HG03025 (cell line): Measurements from ENCODE around the gene NLRC5.
"Not testable (repeated sequence)": the region's sequence is repeated elsewhere in the genome, so short reads cannot be mapped to it uniquely, and the experiment has no call there.

ENCODE experiments used
- ATAC-seq: cut with Tn5 transposase; IDR thresholded peaks from one replicate; pipeline ENCODE4 v1.9.1; 2021; ENCODE audit warnings: mild to moderate bottlenecking, moderate library complexity; ENCODE audit not compliant: unreplicated experiment, low FRiP score

NLRC5 gene

DNA sequence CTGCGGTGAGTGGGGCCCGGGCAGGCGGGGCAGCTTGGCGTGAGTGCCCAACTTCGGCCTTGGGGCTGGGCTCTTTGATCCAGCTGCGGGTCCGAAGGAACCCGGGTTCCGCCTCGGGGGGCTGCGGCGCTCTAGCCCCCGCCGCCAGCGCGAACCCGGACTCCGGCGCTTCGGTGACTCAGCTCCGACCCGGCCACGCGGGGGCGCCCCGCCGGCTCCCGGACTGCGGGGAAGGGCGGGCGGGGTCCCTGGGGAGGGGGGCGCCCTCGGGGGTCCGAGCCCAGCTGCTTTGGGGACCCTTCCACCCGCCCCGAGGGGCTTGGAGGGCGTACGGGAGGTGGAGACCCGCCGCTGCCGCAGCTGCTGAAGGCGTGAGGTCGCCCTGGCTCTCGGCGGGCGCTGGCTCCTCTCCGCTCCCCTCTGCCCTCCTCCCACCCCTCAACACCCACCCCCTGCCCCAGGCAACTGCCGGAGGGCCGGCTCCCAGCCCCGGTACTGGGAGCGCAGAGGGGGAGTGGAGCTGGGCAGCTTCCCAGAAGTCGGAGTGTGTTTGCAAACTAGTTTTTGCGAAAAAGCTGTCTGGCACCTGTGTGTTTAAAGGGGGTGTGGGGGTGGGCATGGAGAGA lies 103.5 kb downstream of the NLRC5 start:
- ATAC-seq: no peak

DNA sequence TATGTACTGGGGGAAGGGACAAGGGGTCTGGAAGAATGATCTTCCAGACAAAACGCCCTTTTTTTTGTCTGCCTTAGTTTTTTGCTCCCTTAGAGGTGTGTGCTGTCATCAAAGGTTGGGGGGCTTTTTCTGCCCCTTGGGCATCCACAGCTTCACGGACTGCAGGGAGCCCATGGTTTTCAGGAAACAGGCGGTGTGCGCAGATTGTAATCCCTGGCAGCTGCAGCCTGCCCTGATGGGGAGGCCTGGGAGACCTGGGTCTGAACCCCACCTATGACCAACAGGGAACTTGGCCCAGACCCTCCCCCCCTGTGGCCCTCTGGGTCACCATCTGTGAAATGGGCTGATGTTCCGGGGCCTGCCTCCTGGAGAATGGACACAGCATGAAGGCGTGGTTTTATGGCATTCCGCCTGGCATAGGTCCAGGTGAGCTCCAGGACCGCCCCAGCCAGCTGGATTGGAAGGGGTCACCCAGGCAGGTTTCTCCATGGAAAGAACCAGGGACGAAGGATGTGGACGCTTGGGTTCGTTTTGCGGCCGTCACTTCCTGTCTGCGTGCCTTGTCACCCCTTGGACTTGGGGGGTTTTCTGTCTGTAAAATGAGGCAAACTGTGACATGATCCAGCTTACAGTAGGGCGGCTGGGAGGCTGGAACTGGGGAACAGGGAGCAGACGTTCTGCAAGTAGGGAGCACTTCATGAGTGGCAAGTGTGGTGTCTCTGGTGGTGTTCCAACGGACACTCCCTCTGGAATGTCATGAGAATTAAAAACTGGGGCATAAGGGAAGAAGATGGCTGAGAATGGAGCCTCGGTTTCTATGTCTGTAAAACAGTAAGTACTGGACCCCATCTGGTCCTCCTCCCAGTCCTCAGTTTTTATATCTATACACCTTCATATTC lies 104.6 kb downstream of the NLRC5 start:
- no peak for ATAC-seq

DNA sequence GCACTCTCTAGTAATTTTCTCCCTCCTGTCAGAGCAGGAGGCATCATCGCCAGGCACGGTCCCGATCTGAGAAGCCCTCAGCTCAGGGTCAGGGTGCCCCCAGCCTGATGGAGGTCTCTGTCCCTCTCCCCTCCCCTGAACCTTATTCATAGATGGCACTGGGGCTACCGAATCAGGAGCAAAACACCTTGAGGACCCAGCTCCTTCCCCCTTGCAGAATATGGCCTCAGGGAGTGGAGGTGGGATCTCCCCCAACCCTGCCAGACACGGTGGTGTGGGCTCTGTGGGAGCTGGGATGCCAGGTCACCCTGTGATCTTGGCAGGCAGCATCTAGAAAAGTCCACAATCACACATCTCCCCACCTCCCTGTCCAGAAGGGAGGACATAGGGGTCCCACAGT lies 105.6 kb downstream of the NLRC5 start:
- ATAC-seq: no peak

DNA sequence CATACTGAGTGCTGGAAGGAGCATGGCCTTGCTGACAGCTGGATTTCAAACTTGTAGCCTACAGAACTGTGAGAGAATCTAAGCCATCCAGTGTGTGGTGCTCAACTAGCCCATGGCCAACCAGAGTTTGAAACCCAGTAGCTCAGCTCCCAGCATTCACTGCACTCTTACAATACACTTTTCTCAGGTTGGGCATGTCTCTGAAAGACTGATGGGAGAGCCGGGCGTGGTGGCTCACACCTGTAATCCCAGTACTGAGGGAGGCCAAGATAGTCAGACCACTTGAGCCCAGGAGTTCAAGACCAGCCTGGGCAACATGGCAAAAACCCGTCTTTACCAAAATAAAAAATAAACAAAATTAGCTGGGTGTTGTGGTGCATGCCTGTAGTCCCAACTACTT lies 106.8 kb downstream of the NLRC5 start:
- no peak for ATAC-seq

DNA sequence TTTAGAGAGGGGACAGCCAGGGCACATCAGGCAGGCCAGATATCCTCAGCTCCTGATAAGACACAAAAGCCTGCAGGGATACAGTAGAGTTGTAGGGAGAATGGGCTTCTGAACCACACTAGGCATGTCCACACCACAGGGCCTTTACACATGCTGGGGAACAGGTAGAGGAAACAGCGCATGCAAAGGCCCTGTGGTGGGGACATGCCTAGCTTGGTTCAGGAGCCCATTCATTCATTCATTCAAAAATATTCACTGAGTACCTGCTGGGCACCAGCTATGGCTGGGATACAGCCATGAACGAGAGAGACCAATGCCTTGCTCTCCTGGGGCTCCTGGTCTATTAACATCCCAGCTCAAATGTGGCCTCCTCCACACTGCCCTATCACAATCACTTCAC lies 107.4 kb downstream of the NLRC5 start:
- ATAC-seq: no peak

DNA sequence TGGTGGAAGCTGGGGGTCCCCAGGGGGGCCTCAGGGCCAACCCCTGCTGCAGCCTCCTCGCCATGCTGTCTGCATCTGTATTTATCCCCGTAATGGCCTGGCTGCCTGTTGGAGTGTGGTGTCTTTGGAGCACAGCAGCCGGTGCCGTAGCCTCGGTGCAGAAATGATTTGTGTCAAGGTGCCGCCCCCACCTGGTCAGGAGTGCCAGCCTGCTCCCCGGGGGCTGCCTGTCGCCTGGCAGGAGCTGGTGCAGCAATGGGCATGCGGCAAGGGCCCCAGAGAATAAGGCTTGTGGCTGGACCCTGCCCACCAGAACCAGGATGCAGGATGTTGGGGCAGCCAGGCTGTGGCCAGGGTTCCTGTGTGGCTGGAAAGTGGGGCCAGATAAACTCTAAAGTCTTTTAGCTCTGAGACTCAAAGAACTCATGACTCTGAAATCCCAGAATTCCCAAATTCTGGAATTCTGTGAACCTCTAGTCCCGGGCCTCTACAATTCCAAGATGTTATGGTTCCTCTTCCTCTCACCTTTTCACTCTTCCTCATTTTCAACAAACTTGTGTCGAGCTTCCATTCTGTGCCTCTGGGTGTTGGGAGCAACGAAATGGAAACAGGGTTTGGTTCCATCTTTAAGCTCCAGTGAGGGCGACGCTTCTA lies 109.0 kb downstream of the NLRC5 start:
- ATAC-seq: no peak

DNA sequence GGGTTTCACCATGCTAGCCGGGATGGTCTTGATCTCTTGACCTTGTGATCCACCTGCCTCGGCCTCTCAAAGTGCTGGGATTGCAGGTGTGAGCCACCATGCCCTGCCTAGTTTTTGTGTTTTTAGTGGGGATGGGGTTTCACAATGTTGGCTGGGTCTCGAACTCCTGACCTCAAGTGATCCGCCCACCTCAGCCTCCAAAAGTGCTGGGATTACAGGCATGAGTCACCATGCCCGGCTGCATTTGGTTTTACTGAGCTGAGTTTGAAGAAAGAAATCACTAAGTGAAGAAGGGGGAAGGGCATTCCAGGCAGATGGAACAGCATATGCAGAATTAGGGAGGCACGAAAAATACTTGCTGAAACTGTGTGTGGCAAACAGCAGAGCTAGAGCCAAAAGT lies 110.6 kb downstream of the NLRC5 start:
- ATAC-seq: not testable (repeated sequence)

DNA sequence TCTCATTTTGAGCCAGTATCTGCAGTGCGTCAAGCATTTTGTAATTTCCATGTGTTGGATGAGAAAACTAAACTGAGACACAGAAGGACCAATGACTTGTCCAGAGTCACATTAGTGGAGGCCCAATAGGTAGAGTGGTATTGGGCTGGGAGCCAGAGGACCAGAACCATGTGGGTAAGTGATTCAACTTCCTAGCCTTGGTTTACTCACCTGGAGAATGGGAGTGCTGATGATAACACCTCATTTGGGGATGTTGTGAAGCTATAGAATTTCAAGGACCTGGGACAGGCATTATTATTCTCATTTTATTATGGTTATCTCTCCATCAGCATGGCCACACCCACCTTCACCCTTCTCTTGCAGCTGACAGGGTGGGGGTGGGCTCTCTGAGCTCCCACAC lies 111.1 kb downstream of the NLRC5 start:
- ATAC-seq: no peak

DNA sequence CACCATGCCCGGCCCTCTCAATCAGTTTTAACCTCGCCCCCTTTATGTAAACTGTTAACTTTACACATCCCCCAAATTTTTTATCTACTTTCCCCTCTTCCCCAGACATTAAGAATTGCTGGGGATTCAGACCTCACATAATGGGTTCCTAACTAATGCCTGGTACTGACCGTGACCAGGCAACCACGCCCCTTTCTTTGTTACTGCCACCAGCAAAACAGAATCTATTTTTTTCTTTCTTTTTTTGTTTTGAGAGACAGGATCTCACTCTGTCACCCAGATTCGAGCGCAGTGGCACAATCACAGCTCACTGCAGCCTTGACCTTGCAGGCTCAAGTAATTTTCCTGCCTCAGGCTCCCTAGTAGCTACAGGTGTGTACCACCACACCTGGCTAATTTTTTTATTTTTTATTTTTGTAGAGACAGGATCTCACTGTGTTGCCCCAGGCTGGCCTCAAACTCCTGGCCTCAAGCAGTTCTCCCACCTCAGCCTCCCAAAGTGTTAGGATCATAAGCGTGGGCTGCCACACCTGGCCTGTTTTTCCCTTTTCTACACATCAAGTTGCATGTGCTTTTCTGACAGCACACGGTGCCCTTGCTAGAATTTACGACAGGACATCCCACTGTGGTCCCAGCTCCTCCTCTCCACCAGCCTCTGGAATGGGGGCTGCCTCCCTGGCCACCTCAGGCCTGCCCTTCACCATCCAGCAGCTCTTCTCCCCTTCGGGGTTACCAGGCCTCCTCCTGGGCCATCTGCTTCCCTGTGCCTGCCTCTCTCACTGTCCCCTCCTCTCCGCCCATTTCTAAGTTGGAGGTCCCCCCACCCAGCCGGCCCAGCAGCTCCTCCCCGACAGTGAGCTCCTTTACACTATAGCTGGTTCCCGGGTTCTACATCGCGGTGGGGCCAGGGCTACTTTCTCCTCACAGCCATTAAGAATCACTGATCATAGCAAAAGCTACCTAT lies 113.8 kb downstream of the NLRC5 start:
- no peak for ATAC-seq

DNA sequence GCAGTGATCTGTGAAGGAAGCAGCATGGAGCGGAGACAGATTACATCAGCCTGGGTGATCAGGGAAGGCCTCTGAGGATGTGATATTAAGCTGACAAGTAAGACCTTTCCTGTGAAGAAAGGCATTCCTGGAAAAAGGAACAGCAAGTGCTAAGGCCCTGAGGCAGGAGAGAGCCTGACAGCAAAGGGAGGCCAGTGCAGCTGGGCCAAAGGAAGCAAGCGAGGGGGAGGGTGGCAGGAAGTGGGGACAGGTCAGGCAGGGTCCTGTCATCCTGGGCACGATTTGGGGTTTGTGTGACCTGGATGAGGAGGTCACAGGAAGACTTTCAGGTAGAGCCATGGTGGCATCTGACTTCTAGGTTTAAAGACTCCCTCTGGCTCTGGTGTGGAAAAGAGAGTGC lies 115.3 kb downstream of the NLRC5 start:
- no peak for ATAC-seq

DNA sequence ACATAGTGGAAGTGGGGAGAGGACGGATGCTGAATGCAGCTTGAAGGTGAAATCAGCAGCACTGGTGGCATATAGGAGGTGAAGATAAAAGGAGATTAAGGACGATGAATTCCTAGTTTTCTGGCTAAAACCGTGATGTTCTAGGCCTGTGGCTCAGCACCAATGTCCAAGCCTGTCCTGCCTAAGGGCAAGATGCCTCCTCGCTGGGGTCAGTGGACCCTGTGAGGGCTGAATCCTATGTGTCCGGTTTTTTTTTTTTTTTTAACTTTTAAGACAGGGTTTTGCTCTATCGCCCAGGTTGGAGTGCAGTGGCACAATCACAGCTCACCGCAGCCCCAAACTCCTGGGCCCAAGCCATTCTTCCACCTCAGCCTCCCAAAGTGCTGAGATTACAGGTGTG lies 115.8 kb downstream of the NLRC5 start:
- ATAC-seq: no peak

DNA sequence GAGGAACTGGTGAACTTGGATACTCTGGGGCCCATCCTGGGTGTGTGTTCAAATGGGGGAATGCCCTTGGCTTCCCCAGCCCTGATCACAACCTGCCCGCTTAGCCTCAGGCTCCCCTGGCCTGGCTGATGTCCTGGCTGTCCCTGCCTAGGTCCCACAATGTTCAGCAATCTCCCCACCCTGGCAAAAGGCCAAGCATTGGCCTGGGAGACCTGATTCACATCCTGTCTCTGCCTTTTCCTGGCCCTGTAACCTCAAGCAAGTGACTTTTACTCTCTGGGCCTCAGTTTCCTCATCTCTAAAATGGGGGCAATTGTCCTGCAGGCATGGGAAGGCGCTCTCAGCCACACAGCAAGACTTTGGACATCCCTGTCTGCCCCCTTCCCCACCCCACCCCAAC lies 117.4 kb downstream of the NLRC5 start:
- no peak for ATAC-seq

DNA sequence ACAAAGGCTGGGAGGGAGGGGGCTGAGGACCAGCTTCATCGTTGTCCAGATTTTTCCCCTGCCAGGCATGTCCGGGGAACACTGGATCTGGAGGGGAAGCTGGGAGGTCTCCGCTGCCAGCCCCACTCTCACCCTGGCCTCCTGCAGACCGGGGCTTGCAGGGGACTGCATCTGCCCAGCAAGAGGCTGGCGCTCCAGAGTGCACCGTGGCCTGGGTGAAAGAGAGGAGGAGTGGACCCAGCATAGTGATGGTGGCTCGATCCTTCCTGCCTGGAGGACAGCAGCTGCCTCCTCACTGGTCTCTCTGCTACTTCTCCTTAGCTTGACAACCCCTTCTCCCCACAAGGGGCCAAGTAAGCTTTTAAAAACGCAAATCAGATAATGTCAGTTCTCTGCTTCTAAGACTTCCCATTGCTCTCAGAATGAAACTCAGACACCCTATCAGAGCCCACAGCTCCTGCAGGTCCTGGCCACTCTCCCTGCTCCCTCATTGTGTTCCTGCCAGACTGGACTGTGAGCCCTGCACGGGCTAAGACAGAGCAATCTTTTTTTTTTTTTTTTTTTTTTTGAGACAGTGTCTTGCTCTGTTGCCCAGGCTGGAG lies 118.1 kb downstream of the NLRC5 start:
- no peak for ATAC-seq

DNA sequence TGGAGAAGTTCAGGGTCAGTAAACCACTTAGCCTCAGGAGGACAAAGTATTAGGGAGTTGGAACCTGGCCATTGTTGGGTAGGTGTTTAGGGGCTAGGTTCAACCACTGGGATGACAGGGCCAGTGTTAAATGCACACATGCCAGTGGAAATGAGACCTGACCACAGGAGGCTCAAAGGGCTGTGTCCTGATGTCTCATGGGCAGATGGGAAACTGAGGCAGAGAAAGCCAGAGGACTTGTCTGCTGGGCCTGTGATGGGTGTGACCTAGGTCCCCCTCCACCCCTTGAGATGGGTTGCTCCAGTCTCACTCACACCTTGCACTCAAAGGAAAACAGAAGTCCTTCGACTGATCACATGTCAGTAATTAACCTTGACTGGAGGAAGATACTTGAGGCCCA lies 119.1 kb downstream of the NLRC5 start:
- no peak for ATAC-seq

DNA sequence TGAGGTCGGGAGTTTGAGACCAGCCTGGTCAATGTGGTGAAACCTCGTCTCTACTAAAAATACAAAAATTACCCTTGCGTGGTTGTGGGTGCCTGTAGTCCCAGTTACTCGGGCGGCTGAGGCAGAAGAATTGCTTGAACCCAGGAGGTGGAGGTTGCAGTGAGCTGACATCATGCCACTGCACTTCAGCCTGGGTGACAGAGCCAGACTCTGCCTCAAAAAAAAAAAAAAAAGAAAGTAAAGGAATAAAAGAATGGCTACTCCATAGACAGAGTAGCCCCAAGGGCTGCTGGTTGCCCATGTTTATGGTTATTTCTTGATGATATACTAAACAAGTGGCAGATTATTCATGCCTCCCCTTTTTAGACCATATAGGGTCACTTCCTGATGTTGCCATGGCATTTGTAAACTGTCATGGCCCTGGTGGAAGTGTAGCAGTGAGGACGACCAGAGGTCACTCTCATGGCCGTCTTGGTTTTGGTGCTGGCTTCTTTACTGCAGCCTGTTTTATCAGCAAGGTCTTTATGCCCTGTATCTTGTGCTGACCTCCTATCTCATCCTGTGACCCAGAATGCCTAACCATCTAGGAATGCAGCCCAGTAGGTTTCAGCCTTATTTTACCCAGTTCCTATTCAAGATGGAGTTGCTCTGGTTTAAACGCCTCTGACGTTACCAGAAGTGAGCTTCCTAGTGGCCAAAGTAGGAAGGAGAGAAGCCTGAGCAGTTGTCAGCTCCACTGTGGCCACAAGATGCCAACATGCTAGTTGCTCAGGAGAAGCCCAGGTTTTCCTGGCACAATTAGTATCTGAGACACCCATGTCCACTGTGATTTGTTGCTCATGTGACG lies 120.1 kb downstream of the NLRC5 start:
- not testable (repeated sequence) for ATAC-seq

DNA sequence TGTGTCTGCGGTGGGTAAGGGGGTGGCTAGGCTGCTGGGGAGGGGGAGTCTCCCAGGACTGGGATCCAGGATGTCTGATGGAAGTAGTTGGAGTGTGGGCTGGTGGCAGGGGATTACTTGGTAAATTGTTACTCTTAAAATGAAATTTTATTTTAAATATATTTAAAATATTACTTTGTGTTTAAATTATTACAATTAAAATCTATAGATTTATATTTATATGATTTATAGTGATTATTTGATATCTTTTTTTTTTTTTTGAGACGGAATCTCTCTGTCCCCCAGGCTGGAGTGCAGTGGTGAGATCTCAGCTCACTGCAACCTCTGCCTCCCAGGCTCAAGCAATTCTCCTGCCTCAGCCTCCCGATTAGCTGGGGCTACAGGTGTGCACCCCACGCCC lies 121.6 kb downstream of the NLRC5 start:
- no peak for ATAC-seq

DNA sequence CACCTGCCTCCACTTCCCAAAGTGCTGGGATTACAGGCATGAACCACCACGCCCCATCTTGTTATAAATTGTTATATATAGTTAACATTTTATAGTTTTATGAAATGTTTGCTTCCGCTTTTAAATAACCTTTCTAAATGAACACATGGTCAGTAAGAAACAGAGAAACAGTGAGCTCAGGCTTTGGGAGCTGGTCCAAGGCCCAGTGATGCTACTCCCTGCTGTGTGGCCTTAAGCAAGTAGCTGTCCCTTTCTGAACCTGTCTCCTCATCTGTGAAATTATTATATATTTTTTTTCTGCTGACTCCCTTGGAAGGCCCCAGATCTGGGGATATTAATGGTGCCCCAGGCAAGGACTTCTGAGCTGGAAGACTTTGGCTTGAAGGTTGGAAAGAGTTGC lies 122.1 kb downstream of the NLRC5 start:
- no peak for ATAC-seq

DNA sequence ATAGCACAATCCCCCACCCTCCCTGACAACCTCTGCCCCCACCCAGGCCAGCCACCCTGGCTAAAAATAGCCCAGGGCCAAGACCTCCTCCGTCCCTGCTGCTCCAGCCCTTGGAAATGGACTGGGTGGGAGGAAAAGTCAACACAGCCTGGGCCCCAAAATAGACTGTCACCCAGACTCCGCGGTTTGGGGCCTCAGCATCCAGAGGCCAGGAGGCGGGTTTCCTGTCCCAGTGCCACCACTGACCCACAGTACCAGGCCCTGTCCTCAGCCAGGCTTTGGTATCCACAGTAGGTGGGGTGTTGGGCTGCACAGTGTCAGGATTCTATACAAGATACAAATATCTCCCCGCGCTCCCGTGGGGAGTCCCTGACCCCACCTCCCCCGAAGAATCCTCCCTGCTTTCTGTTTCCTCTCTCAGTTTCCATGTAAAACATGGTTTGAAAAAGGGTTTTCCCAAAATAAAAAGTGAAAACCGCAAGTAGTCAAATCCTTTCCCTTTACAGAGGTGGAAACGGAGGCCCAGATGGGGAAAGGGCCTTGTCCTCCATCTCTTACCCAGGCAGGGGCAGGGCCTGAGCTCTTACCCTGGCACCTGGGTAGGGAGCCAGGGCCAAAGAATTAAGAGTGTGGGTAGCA lies 123.2 kb downstream of the NLRC5 start:
- no peak for ATAC-seq

DNA sequence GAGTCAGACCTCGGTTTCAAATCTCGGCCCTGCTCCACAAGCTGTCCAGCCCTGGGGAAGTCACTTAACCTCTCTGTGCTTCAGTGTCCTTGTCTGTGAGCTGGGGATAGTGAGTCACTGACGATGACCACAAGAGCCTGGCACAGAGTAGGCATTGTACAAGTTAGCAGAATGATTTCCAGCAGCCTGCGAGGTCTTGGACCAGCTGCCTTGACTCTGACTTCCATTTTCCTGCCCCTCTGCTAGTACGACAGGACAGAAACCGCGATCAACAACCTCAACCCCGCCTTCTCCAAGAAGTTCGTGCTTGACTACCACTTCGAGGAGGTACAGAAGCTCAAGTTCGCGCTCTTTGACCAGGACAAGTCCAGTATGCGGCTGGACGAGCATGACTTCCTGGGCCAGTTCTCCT lies 123.7 kb downstream of the NLRC5 start:
- ATAC-seq: no peak
